Renal cortical epithelial cell (primary cell): ENCODE measurements around the gene ANKS1B. TPM values are rescaled to one million over a fixed set of nuclear protein-coding genes. Genes with fewer than 3 reads are reported as not detected.
"Not testable (repeated sequence)": the region's sequence is repeated elsewhere in the genome, so short reads cannot be mapped to it uniquely, and the experiment has no call there.

Source experiments
- DNase-seq: peaks from one replicate; pipeline ENCODE4 v3.0.0-alpha.2; 2011; ENCODE audit warnings: low read depth
- total RNA-seq: library from RNA; depleted of rRNA; stranded (reverse); fragments of >200 nt; gene quantifications from 2 replicates; pipeline ENCODE4 v1.2.3, GENCODE V29; 2014

The ANKS1B gene
- total RNA-seq: 5.6 and 6.9 TPM in 2 replicates

GRCh38 chr12:99984271-99985128 lies at the start of gene ANKS1B:
TSS of gene ANKS1B (minus strand) at chr12:99984936. CDS start at chr12:99984237, 699 bp downstream.
- no peak for DNase-seq

GRCh38 chr12:100031836-100032235 lies 47.1 kb upstream of the ANKS1B start:
- no peak for DNase-seq

GRCh38 chr12:100027671-100028070 lies 42.9 kb upstream of the ANKS1B start:
- DNase-seq: no peak

- no peak for DNase-seq
Observed at GRCh38 chr12:100026241-100026640, 41.5 kb upstream of the ANKS1B start.

DNA sequence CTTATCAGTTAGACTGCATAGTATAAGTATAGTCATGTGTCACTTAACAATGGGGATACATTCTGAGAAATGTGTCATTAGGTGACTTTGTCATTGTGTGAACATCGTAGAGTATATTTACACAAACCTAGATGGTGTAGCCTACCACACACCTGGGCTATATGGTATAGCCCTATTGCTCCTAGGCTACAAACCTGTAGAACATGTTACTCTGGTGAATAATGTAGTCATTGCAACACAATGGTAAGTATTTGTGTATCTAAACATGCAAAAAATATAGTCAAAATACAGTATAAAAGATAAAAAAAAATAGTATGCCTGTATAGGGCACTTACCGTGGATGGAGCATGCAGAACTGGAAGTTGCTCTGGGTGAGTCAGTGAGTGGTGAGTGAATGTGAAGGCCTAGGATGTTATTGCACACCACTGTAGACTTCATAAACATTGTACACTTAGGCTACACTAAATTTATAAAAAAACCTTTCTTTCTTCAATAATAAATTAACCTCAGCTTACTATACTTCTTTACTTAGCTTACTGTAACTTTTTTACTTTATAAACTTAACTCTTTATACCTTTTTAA lies 40.3 kb upstream of the ANKS1B start:
- no peak for DNase-seq

GRCh38 chr12:100020370-100020769 lies 35.6 kb upstream of the ANKS1B start:
- no peak for DNase-seq

- DNase-seq: no peak
Observed at GRCh38 chr12:100017056-100017455, 32.3 kb upstream of the ANKS1B start.

- DNase-seq: not testable (repeated sequence)
Observed at GRCh38 chr12:100016304-100016703, 31.6 kb upstream of the ANKS1B start.

DNA sequence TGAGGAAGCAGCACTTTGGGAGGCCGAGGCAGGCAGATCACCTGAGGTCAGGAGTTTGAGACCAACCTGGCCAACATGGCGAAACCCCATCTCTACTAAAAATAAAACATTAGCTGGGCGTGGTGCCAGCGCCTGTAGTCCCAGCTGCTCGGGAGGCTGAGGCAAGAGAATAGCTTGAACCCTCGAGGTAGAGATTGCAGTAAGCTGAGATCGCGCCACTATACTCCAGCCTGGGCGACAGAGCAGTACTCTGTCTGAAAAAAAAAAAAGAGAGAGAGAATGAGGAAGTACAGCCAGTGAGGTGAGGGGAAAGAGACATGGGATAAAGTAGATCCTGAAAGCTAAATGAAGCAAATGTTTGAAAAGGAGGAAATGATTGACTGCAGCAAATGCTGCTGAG lies 21.1 kb upstream of the ANKS1B start:
- not testable (repeated sequence) for DNase-seq

DNA sequence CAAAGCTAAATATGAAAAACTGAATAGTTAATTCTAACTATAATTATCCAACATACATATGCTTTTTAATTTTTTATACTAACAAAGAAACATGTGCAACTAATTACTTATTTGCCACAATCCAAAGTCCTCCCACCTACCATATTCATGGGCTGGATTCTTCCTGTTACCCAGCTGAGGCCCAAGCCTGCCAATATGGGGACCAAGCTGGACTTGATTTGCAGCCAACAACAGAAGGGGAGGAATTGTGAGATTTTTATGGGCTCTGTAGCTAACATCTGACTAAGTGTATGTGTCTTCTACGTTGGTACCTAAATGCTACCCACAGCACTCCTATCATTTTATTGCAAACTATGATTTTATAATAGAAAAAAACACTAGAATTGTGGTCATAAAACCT lies 13.1 kb upstream of the ANKS1B start:
- DNase-seq: no peak

DNA sequence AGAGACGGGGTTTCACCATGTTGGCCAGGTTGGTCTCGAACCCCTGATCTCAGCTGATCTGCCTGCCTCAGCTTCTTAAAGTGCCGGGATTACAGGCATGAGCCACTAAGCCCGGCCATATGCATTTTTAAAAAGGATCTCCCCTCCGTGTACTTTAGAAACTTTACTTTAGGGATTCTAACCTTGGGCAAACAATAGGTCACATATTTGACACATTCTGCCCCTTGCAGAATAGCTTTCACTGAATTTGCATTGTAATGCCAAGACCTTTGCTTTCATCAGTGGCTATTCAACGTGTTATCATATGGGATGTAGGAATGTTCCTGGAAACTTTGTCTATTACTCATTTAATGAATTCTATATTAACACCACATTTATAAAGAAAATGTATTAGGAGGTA lies 11.4 kb upstream of the ANKS1B start:
- no peak for DNase-seq

- no peak for DNase-seq
Observed at GRCh38 chr12:99985631-99986030, 895 bp upstream of the ANKS1B start.

GRCh38 chr12:99985129-99985570 lies 414 bp upstream of the ANKS1B start:
- DNase-seq: no peak

DNA sequence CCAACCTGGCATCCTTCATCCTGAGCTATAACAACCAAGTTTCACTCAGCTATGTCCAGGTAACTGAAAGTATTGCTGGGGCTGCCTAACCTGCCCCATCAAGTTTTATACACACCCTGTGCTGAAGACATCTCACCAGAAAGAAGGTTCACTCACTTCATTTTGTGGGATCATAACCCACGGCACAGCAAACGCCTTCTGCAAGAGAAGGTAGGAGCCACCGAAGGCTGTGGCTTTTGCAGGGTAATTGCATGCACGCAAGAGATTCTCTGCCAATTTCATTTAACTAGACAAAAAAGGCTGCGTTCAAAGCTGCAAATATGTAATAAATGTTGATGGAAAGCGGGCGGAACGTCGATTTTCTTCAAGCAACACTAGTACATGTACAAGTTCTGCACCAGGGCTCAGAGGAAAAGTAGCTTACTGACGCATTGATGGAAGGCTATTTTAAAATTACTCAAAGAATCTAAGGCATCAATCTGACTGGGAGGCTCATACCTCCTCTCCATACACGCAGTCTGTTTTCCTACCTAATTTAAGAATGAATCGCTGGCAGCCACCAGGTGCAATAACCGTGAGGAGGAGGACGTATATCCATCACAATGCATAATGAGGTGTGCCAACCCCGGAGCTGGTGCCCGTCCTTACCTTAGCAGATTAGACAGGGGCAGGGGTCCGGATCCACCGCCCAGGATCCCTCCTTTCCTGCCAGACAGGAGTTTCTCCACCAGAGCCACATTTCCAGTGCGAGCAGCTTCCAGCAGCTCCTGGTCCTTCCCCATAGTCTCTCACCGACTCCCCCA lies 1.1 kb downstream of the ANKS1B start:
- no peak for DNase-seq

GRCh38 chr12:99981639-99982190 lies 3.0 kb downstream of the ANKS1B start:
- no peak for DNase-seq

GRCh38 chr12:99979471-99979870 lies 5.3 kb downstream of the ANKS1B start:
- no peak for DNase-seq

DNA sequence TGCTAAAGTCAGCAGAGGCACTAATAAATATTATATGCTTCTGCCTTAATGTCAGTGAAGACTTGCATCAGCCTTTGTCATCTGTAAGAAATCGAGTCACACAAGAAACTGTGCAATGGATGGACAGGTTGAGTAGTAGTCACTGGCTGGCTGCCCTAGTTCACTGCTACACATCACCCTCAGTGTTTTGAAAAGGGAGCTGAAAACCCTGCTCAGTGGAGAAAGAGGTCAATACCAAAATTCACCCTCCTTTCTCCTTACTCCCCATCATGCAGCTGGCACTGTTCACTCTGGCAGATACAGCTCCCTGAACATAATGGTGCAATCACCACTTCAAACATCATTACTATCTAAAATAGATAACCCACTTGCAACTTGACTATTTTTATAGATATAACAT lies 6.6 kb downstream of the ANKS1B start:
- DNase-seq: no peak

DNA sequence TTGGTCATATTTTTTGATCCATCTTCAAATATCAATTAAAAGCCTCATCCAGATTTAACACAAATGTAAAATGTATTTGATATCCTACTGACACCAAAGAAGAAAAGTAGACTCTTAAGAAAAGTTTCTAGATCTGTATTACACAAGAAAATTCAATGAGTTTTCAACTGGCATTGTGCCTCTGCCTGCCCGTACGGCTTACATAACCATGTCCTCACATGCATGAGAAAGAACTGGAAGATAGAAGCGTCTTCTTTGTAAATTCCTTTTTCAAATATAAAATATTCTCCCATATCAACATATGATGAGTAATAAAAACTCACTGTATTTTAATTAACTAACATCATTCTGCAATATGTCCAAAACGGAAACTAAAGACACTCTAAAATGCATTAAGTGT lies 7.2 kb downstream of the ANKS1B start:
- no peak for DNase-seq

DNA sequence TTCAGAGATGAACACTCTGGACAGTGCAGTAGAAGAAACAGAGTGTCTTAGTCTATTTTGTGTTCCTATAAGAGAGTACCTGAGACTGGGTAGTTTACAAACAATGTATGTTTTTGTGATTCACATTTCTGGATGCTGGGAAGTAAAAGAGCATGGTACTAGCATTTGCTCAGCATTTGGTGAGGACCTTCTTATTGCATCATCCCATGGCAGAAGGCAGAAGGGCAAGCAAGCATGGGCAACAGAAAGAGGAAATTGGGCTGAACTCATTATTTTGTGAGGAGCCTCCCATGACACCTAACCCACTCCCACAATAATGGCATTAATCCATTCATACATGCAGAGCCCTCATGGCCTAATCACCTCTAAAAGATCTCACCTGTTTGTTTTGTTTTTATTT lies 8.0 kb downstream of the ANKS1B start:
- DNase-seq: no peak

GRCh38 chr12:99975321-99975720 lies 9.4 kb downstream of the ANKS1B start:
- DNase-seq: no peak

- no peak for DNase-seq
Observed at GRCh38 chr12:99974146-99974545, 10.6 kb downstream of the ANKS1B start.

- no peak for DNase-seq
Observed at GRCh38 chr12:99966429-99966828, 18.3 kb downstream of the ANKS1B start.
